ENCODE results near the gene GRID2.
"Not testable (repeated sequence)": the region's sequence is repeated elsewhere in the genome, so short reads cannot be mapped to it uniquely, and the experiment has no call there.

The GRID2 gene

DNA sequence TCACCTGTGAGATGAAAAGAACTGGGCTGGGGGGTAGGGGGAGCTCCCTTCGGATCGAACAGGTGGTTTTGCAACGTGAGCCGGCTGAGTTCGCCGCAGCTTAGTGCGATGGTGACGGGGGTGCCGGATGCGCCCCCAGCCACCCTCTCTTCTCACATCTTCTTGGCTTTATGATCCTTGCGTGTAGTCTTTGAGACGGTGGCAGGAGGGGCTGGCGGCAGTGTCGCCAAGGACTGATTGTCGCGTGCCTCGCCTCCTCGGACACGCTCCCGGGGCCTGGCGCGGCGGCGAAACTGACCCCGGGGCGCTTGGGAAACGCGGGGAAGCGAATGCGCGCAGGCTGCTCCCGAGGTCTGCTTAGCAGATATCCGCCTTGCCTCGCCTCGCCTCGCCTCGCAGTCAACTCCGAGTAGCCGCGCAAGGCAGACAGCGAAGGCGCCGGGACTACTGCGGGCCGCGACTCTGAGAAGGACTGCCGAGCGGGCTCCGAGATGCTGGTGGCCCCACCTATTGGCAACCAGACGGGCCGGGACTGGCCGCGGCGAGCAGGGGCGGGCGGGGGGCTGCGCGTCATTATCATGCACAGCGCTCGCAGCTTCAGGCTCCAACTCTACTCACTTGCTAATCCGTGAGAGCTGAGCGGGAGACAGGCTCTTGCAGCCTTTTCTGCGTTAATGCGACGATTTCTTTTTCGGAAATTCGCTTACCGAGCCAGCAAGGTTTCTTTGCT lies 1.5 kb downstream of the GRID2 start:
- DNase-seq (ENCODE audit: low spot score), result peak; percentile 80

DNA sequence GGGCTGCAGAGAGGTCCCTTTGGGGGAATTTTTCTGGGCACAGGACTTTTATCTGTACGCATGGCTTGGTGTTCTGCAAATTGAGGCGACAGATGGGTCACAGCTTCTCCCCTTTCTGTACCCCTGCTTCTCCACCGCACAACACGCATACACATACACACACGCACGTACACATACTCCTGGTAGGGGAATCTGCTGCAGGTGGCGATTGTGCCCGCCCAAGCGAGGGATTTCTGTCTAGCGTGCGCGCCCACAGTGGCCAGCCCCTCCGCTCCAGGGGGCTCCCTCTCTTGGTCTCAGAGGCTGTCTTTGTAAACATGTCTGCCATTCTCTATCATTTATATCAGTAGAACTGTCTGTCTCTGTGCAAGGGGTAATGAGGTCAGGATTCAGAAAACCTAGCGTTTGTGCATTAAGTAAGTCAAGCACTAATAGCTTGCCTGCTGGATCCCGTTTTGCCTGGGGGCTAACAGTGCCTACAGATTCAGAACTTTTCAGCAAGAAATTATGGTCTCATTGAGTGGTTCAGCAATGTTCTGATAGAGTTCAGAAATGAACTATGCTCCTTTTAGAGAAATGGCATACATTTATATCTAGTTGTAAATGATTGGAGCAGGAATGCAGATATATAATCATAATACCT lies 2.2 kb downstream of the GRID2 start:
- DNase-seq (ENCODE audit: low spot score), result peak; percentile 53

DNA sequence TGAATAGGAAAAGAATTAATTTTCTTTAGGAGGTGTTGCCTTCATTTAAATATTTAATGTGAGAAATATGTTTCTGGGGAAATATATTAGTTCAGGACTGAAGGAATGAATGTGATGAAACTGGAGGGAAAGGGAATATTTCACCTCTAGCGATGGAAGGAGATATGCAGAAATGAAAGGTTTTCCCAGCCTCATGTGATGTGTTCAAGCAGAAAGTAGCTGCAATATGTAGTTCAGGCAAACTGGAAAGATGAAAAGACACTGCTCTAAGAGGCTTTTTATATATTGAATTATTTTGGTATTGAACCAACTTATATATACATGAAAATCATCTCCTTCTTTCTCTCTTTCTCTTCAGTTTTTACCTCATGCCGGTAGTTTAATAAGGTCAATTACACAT lies 3.4 kb downstream of the GRID2 start:
- peak; percentile 49 for DNase-seq (ENCODE audit: low spot score)

DNA sequence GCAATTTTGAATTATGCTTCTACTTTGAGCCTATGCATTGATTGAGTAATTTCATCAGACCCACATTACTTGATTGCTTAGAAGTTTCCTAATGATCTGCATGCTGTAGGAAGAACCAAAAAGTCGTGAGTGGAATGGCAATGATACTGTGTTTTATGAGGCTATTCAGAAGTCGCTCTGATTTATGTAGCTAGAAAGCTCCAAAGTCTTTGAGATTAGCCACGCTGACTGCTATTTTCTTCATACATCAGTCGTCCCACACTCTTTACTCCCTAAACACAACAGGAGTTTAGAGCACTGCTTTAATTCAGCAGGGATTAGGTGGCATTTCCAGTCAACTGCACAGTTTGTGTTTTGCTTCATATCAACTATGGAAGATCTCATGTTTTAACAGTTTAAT lies 4.1 kb downstream of the GRID2 start:
- DNase-seq (ENCODE audit: low spot score), result peak; percentile 64

DNA sequence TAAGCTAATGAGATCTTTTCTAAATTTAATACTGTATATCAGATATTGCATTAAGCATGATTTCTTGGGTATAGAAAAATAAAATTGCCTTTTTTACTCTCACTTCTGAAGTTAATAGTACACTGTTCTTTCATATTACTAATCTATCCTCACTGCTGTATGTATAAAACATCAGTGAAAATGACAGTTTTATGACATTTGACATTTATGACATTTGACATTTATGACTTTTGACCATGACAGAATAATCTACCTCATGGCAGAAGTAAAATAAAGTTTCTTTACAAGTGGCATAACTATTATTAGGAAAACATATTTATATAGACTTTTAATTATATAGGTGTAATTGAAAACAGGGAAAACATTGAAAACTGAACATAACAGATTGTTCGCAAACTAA lies 13.3 kb downstream of the GRID2 start:
- DNase-seq (ENCODE audit: low spot score), result no peak

DNA sequence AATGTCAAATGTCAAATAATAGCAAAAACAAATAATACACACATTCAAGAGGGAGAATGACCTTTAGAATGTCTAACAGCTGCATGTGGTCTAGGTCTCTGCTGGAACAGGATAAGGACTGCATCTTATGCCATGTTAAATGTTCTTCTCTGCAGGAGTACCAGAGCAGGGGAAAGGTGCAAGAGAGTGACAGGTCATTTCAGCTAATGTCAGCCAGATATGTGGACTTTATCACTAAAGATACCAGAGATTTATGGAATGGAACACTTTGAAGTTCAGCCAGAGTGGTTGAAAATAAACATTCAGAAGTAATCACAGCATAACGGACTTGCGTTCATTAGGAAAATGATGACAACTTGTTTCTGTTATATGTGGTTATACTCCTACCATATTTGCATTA lies 24.3 kb downstream of the GRID2 start:
- DNase-seq (ENCODE audit: low spot score), result no peak

DNA sequence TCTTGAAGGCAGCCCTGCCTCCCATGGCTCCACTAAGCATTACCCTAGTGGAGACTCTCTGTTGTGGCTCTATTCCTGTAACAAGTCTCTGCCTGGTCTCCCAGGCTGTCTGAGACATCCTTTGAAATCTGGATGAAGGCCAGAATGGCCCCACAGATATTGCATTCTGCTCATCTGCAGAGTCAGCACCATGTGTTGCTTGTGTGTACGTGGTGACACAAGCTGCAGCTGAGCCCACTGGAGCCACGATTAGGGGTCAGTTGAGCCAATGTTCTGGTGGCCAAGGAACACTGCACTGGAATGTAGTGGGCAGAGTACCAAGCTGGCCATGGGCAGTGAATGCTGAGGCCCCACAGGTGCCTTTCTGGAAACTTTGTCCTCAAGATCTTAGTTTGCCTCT lies 29.2 kb downstream of the GRID2 start:
- DNase-seq (ENCODE audit: low spot score), result no peak

DNA sequence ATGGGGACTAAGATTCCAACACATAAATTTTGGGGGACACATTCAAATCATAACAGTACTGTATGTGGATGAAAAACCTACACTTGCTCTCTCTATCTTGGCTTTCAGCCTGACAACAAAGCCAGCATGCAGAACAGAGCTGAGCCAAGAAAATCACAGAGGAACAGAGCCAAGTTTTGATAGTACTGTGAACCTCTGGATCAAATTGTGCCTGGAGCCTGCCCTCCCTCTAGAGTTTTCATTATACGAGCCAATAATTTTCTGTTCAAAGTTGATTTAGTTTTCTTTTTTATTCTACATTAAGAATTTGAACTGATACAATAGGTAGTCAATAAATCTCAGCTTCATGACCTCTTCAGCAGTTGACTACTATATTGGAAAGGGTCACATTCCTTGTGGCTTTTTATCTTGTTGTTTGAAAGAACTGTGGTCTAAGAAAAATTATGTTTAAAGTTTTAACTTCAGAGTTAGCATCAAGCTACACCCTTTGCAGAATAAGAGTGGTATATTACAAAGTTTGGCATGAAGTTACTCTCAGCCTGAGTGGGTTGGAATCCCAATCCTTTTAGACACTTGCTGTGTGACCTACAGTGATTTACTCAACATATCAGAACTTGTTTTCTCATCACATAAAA lies 31.1 kb downstream of the GRID2 start:
- peak; percentile 49 for DNase-seq (ENCODE audit: low spot score)

DNA sequence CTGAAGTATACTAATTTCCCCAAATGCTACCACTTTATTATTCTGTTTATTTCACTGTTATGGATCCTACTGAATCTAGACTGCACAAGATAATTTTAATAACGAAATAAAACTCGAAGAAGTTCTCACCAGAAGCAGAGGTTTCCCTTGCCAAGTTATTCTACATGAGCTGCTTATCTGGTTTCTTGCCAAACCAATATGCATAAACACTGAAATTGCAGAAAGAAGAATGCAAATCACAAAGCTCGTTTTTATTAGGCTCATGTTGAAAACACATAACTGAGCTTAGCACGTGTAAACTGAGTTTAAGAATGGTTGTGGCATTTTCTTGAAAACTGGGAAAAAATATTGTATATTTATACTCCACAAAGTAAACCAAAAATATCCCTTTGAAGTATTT lies 35.9 kb downstream of the GRID2 start:
- DNase-seq (ENCODE audit: low spot score), result no peak

DNA sequence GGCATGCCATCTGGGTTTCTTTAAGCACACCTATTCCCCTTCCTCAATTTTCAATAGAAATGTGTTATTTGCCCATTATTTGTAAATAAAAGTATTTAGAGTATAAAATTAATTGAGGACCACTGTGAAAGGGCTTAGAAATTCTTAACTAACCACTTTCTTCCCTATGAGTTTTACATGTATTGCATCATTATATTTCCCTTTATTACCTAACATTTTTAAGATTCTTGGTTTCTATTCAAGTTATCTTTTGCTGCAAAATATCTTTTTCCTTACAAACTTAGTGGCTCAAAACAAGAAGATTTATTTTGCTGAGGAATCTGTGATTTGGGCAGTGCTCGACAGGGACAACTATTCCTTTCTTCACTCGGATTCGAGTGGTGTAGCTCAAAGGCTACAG lies 40.5 kb downstream of the GRID2 start:
- DNase-seq (ENCODE audit: low spot score), result no peak

DNA sequence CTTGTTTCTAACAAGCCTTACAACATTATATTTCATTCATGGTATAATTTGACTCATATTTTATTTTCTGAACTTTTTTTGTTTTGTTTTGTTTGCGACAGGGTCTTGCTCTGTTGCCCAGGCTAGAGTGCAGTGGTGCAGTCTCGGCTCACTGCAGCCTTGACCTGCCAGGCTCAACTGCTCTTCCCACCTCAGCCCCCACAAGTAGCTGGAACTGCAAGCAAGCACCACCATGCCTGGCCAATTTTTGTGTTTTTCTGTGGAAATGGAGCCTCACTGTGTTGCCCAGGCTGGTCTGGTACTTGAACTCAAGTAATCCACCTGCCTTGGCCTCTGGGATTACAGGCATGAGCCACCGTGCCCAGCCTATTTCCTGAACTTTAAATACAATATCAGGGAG lies 42.5 kb downstream of the GRID2 start:
- DNase-seq (ENCODE audit: low spot score), result no peak

DNA sequence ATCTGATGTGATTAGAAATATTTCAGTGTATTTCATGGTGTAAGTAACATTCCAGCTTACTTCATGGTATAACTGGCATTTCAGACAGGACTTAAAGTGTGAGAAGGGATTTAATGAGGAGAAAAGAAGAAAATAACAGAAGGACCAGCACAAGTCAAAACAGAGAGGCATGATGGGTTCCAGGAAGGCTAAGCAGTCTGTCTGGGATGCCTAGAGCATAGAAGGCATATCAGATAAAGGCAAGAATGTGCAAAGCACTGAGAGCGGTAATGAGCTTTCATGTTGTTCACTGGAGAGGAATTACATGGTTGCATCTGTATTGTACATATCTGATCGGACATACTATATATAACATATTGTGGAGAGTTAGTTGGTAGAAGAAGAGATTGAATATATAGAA lies 54.2 kb downstream of the GRID2 start:
- no peak for DNase-seq (ENCODE audit: low spot score)

DNA sequence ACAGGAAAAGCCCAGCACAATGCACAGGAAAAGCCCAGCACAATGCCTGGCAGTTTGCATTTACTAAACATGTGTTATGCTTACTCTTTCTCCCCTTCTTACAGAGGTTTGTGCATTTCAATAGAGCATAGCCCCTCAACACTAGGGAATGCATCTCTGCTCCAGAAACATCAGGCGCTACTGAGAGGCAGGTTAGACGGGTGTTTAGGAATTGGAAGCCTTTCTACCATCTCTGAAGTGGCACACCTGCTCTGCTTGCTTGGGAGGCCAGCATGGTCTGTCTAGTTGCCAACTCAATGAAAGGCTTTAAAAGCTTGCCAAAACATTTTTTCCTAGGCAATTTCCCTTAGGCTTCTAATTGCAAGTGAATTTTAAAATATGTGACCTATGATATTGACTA lies 55.7 kb downstream of the GRID2 start:
- no peak for DNase-seq (ENCODE audit: low spot score)

DNA sequence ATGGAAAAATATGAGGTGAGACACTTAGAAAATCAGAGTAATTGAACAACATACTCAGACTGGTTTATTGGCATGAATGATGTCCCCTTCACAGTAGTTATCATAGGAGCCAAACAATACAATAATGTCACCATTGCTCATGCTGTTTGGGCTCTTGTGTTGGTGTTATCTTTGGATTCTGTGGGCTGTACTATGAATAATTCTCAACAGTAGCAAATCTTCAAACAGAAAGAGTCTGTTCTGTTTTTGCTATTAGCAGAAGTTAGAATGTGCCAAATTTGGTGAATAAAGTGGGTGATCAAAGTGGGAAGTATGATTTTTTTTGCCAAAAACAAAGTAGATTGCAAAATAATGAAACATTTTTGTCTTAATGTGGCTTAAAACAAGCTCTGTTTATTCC lies 58.3 kb downstream of the GRID2 start:
- DNase-seq (ENCODE audit: low spot score), result peak; percentile 21

DNA sequence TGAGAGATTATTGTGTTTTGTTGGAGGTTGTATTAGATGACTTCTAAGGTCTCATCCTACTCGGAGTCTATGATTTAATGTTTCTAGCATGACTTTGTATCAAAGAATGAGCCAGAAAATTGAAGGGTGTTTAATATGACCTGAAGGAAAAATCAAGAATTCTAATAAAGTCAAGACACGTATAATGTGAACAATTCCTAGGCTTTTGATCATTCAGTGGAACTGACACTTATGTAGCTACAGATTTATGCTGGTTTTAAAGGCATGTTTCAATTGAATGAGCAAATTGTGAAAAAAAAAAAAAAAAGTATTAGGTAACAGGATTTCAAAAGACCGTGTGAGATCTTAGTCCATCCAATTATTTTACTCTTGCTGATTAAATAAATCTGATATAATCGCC lies 64.9 kb downstream of the GRID2 start:
- DNase-seq (ENCODE audit: low spot score), result no peak

DNA sequence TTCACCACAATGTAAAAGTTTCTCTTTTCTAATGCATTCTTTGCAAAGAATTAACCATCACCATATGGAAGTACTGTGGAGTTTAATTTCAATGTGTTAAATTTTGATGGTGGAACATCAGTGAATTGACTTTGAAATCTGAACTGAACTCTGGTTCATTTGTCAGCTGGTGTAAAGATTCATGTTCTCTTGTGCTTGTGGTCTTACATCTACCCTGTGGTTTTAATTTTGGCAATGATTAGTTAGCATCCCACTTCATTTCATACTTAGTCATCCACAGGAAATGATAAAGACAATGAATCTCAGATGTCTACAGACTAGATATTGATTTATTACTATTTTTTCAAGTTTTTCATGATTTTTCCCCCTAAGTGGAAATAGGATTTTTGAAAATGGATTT lies 77.8 kb downstream of the GRID2 start:
- no peak for DNase-seq (ENCODE audit: low spot score)

DNA sequence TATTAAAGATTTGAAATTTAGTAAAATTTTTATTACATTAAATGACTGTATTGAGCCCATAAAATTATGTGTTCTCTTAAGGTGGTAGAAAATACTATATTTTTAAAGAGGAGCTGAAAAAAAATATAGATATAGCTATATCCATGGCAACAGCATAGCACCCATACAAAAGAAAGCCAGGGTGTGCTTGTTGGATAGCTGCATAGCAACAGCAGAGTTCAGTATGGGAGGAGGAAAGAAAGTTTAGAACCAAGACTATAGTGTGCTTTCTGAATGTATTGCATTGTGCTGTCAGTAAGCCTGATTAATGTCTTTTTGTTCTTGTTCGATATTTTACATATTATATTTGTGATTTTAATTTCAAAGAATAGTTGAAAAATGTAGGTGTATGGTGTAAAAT lies 78.4 kb downstream of the GRID2 start:
- no peak for DNase-seq (ENCODE audit: low spot score)

DNA sequence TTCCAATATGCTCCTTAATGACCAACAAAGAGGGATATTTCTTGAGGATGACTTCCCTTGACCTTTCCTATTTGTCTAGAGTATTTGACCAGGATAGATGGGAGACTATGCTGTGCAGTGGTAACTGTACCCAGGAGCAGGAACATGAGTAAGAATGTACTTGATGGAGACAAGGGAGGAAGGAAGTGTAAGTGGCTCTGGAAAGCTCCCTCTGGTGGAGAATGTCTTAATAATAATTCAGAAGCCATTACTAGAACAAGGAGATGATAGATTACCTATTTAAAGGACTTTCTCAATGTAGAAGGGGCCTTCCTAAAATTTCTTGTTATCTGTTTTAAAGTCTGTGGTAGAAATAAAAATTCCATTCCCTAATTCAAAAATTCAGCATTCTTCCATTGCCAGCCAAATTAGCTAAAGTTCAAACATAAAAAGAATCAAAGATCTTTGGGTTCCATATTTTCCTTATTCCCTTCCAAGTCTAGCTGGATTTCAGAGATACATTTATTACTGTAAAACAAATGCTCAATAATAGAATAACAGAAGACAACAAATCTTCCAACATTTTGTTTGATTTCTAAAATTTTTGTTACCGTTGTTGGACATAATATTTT lies 83.8 kb downstream of the GRID2 start:
- DNase-seq (ENCODE audit: low spot score), result peak; percentile 85

DNA sequence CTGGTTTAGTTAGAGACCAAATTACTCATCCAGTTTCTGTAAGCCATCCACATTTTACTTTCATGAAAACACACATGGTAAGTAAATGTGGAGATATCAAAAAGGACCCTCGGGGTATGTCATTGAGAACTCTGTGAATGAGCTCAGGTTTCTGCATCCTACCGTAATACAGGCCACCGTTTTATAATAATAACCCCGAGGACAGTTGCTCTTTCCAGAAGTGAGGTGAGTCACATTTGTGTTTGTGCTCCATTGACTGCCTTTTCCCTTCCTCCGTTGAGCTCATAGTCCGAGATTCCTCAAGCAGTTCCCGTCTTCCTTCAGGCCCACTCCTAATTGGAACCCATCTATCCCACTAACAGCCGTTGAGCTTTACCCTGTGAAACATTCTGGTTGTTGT lies 95.3 kb downstream of the GRID2 start:
- DNase-seq (ENCODE audit: low spot score), result no peak

DNA sequence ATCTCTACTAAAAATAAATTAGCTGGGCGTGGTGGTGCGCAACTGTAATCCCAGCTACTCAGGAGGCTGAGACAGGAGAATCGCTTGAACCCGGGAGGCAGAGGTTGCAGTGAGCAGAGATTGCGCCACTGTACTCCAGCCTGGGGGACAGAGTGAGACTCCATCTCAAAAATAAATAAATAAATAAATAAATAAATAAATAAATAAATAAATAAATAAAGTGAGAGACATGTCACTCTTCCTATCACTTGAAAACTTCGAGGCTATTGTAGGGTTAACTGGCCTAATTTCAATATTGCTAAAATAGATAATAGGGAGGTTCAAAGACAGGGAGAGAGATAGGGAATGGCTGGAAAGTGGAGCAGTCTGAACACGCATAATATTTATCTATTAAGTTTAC lies 99.8 kb downstream of the GRID2 start:
- DNase-seq (ENCODE audit: low spot score), result not testable (repeated sequence)

DNA sequence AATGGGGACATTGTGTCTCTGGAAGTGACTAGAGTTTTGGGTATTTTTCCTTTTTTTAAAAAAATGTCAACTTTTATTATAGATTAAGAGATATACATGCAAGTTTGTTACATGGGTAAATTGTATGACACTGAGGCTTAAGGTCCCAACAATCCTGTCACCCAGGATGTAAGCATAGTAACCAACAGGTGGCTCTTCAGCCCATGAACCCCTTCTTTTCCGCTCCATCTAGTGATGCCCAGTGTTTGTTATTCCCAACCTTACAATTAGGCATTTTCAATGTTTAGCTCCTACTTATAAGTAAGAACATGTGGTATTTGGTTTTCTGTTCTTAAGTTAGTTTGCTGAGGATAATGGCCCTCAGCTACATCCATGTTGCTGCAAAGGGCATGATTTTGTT lies 102.7 kb downstream of the GRID2 start:
- DNase-seq (ENCODE audit: low spot score), result peak; percentile 3

DNA sequence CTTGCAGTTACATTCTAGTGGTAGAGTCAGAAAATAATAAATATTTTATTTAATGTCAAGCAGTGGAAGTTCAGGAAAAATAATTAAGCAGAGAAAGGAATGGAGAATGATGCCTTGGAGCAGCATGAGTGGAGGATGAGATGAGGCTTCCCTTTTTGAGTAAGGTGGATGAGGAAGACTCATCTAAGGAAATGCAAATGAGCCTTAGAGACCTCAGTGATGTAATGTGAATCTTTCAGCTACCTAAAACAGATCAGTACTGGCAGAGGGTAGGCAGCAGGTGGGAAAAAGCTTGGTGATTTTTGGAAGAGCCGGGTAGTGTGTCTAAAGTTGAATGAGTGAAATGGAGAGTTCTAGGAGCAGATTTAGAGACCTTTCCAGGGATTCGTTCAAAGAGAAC lies 118.2 kb downstream of the GRID2 start:
- DNase-seq (ENCODE audit: low spot score), result no peak

DNA sequence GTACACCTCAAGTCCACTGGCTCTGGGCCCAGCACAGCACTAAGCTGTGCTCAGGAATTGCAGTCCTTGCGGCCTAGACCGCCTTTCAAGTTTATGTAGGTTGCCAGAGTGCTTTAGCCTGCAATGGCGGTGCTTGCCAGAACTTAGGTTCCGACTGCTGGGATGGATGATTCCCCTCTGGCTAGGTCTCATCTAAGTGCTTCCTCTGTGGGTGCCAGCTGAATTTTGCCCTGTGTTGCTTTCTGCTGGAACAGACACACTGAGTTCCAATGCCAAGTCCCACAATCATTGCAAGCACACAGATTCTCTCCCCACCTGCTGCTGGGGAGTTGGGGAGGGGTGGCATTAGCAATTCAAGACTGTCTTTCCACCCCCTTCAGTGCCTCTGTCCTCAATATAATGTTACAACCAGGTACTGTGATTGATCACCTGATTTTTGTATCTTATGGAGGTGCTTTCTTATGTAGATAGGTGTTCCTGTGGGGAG lies 129.5 kb downstream of the GRID2 start:
- DNase-seq (ENCODE audit: low spot score), result no peak
